ENCODE data around the gene HSD11B1.

The HSD11B1 gene

GRCh38 chr1:209704584-209704983 is at the start of gene HSD11B1:
TSS of gene HSD11B1 (plus strand) at chr1:209704846. CDS start at chr1:209704943, 97 bp downstream.
- DNase-seq (ENCODE audit: low read depth): no peak

GRCh38 chr1:209655411-209656231 is 49.0 kb upstream of the HSD11B1 start:
- no peak for DNase-seq (ENCODE audit: low read depth)

- DNase-seq (ENCODE audit: low read depth): no peak
Observed at GRCh38 chr1:209657140-209657879, 47.3 kb upstream of the HSD11B1 start.

GRCh38 chr1:209657918-209658317 is 46.7 kb upstream of the HSD11B1 start:
- DNase-seq (ENCODE audit: low read depth): no peak

- no peak for DNase-seq (ENCODE audit: low read depth)
Observed at GRCh38 chr1:209659909-209660308, 44.7 kb upstream of the HSD11B1 start.

GRCh38 chr1:209661071-209661470 is 43.6 kb upstream of the HSD11B1 start:
- no peak for DNase-seq (ENCODE audit: low read depth)

- no peak for DNase-seq (ENCODE audit: low read depth)
Observed at GRCh38 chr1:209662879-209663327, 41.7 kb upstream of the HSD11B1 start.

GRCh38 chr1:209667103-209667502 is 37.5 kb upstream of the HSD11B1 start:
- DNase-seq (ENCODE audit: low read depth): no peak

- no peak for DNase-seq (ENCODE audit: low read depth)
Observed at GRCh38 chr1:209667708-209668107, 36.9 kb upstream of the HSD11B1 start.

- DNase-seq (ENCODE audit: low read depth): no peak
Observed at GRCh38 chr1:209670441-209671082, 34.1 kb upstream of the HSD11B1 start.

GRCh38 chr1:209672705-209673630 is 31.7 kb upstream of the HSD11B1 start:
- DNase-seq (ENCODE audit: low read depth): no peak

- DNase-seq (ENCODE audit: low read depth): no peak
Observed at GRCh38 chr1:209673631-209674417, 30.8 kb upstream of the HSD11B1 start.

- DNase-seq (ENCODE audit: low read depth): peak; percentile 32
Observed at GRCh38 chr1:209674957-209675564, 29.6 kb upstream of the HSD11B1 start, which contains the start of gene G0S2. TSS of gene G0S2 (plus strand) at chr1:209675412. CDS start at chr1:209675685, 273 bp downstream.

GRCh38 chr1:209675565-209676154 is 29.0 kb upstream of the HSD11B1 start:
- DNase-seq (ENCODE audit: low read depth): no peak

GRCh38 chr1:209678981-209679539 is 25.6 kb upstream of the HSD11B1 start:
- DNase-seq (ENCODE audit: low read depth): no peak

GRCh38 chr1:209685821-209686220 is 18.8 kb upstream of the HSD11B1 start:
- no peak for DNase-seq (ENCODE audit: low read depth)

GRCh38 chr1:209686322-209686721 is 18.3 kb upstream of the HSD11B1 start:
- no peak for DNase-seq (ENCODE audit: low read depth)

GRCh38 chr1:209688746-209689234 is 15.9 kb upstream of the HSD11B1 start:
- no peak for DNase-seq (ENCODE audit: low read depth)

GRCh38 chr1:209689477-209689876 is 15.2 kb upstream of the HSD11B1 start:
- DNase-seq (ENCODE audit: low read depth): no peak

All from stimulated activated CD8-positive, alpha-beta memory T cell treated with anti-CD3 and anti-CD28 coated beads, Interleukin-4, amount 100 ng/mL, for 24 hours (primary cell).